ENCODE data around the gene MYO16. TPM values are rescaled to one million over a fixed set of nuclear protein-coding genes. Genes with fewer than 3 reads are reported as not detected.

The MYO16 gene
- total and polyA plus RNA-seq, 2 of the 4 experiments (the other 2 are of a cell fraction), result under 0.01 to 0.03 TPM

DNA sequence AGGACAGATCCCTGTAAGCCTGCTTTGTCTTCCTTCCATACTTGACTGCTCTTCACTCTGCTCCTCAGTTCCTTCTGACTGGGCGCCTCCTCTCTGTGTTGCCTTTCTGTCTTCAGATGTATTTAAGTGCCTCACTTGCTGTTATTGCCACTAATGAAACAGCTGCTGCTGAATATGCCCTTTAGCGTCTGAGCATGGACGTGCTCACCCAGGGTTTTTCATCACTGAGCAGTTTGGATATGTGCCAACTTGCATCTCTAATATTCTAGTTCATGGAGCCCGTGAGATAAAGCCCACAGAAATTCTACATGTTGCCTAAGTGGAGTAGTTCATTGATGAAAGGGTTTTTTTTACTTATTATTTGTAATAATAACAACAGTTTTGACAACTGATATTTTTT lies 198.2 kb downstream of the MYO16 start:
- H4K20me1 ChIP-seq (ENCODE audit: insufficient read depth, low read length), result no peaks in the 10 kb centered on the region
- H3K9ac ChIP-seq (ENCODE audit: low read depth, low read length), result no peak overlapping the region
- CTCF ChIA-PET, result no interaction called here
- no peak overlapping the region for H4K8ac ChIP-seq (ENCODE audit: low read depth in 2 of 2, low read length in 2 of 2)
- no peaks in the 10 kb centered on the region for H3K9me3 ChIP-seq (ENCODE audit: control insufficient read depth, insufficient read depth, low read length)
- no peak overlapping the region for H3K18ac ChIP-seq (ENCODE audit: low read depth, low read length)
- H3K4me3 ChIP-seq (ENCODE audit: insufficient read depth, low read depth, low read length), result no peak overlapping the region
- no peak overlapping the region for H2BK120ac ChIP-seq (ENCODE audit: low read depth, low read length)
- dilution Hi-C loops (cut with HindIII; ENCODE audit: low sequenced_read_pairs, unreplicated experiment) (no loop called here), in situ Hi-C loops (cut with MboI; ENCODE audit: low sequenced_read_pairs) (no loop called here), intact Hi-C loops (cut with micrococcal nuclease) (no loop called here)
- no TSS peak for BruUV-seq (replicated peaks)
- H4K91ac ChIP-seq (ENCODE audit: insufficient read depth, low read depth, low read length), result no peak overlapping the region
- no peaks in the 10 kb centered on the region for H3K9me1 ChIP-seq (ENCODE audit: insufficient read depth, low read length)
- H3K56ac ChIP-seq (ENCODE audit: extremely low read depth, insufficient read depth, low read length), result no peak overlapping the region
- no peaks in the 10 kb centered on the region for H3K4me1 ChIP-seq (ENCODE audit: control insufficient read depth, insufficient read depth, low read length)
- no peaks in the 10 kb centered on the region for H3K27me3 ChIP-seq (ENCODE audit: control insufficient read depth, insufficient read depth, low read length)
- no peak overlapping the region for H3K4ac ChIP-seq (ENCODE audit: low read depth, low read length)
- no peak overlapping the region for H4K5ac ChIP-seq (ENCODE audit: low read depth, low read length)
- H3K79me1 ChIP-seq (ENCODE audit: low read depth in 1 of 2, low read length in 2 of 2), result no peaks in the 10 kb centered on the region
- no peak overlapping the region for H3K23ac ChIP-seq (ENCODE audit: low read depth, low read length)
- WGBS, 2 experiments (ENCODE audit: extremely low coverage in 2 of 2, insufficient read length in 1 of 2), result 83% methylated on average over 1 of the region's 4 CpGs; no CpG with 5 or more reads in 1 of the 2 experiments
- no peak overlapping the region for H3K4me2 ChIP-seq (ENCODE audit: low read depth, low read length)
- TF ChIP-seq BHLHE40 (IDR thresholded peaks at IDR 0.05; ENCODE audit: low read depth, low read length), result no peak
- TF ChIP-seq RAD21 (IDR thresholded peaks at IDR 0.05; ENCODE audit: low read length), result no peak
- no peak for TF ChIP-seq RCOR1 (IDR thresholded peaks at IDR 0.05; ENCODE audit: insufficient replicate concordance, low read length)
- no peak for TF ChIP-seq MAFK (IDR thresholded peaks at IDR 0.05; ENCODE audit: low read depth, low read length)
- no peak for TF ChIP-seq NFE2L2 (IDR thresholded peaks at IDR 0.05; ENCODE audit: low read depth, low read length)
- no peak for TF ChIP-seq CHD1 (IDR thresholded peaks at IDR 0.05; ENCODE audit: low read depth, low read length)
- TF ChIP-seq POLR2A (IDR thresholded peaks at IDR 0.05; ENCODE audit: low read depth, low read length), result no peak
- no peak for TF ChIP-seq FOS (IDR thresholded peaks at IDR 0.05; ENCODE audit: low read depth, low read length)
- TF ChIP-seq MXI1 (IDR thresholded peaks at IDR 0.05; ENCODE audit: borderline replicate concordance, low read depth, low read length), result no peak
- TF ChIP-seq, protein P1, sequence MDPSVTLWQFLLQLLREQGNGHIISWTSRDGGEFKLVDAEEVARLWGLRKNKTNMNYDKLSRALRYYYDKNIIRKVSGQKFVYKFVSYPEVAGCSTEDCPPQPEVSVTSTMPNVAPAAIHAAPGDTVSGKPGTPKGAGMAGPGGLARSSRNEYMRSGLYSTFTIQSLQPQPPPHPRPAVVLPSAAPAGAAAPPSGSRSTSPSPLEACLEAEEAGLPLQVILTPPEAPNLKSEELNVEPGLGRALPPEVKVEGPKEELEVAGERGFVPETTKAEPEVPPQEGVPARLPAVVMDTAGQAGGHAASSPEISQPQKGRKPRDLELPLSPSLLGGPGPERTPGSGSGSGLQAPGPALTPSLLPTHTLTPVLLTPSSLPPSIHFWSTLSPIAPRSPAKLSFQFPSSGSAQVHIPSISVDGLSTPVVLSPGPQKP (IDR thresholded peaks at IDR 0.05; ENCODE audit: borderline replicate concordance, low read depth, low read length), result no peak
- TF ChIP-seq MAZ (IDR thresholded peaks at IDR 0.05; ENCODE audit: borderline replicate concordance, low read depth, low read length), result no peak
- no peak for TF ChIP-seq RFX5 (IDR thresholded peaks at IDR 0.05; ENCODE audit: low read depth, low read length)
- TF ChIP-seq, protein P2, sequence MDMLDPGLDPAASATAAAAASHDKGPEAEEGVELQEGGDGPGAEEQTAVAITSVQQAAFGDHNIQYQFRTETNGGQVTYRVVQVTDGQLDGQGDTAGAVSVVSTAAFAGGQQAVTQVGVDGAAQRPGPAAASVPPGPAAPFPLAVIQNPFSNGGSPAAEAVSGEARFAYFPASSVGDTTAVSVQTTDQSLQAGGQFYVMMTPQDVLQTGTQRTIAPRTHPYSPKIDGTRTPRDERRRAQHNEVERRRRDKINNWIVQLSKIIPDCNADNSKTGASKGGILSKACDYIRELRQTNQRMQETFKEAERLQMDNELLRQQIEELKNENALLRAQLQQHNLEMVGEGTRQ (IDR thresholded peaks at IDR 0.05; ENCODE audit: low read depth, low read length), result no peak
- H2BK20ac ChIP-seq (ENCODE audit: low read depth, low read length), result no peak overlapping the region
- H3K36me3 ChIP-seq (ENCODE audit: control insufficient read depth, insufficient read depth, low read length), result no peaks in the 10 kb centered on the region
- H2BK5ac ChIP-seq (ENCODE audit: low read depth, low read length, poor library complexity, severe bottlenecking), result no peak overlapping the region
- ATAC-seq (ENCODE audit: low read depth) (no peak), DNase-seq (no peak)
- no peak overlapping the region for H2AK9ac ChIP-seq (replicated peaks; ENCODE audit: low read depth, low read length, poor library complexity)
- no peak overlapping the region for H2AFZ ChIP-seq (replicated peaks; ENCODE audit: low read length, poor library complexity)
- POLR2A ChIA-PET (ENCODE audit: unreplicated experiment), result no interaction called here
- H3K14ac ChIP-seq (replicated peaks; ENCODE audit: low read depth, low read length), result no peak overlapping the region
- no peak overlapping the region for H2AK5ac ChIP-seq (ENCODE audit: low read depth, low read length)
- no peak overlapping the region for H3K27ac ChIP-seq (ENCODE audit: insufficient read depth, low read length)
- no peak overlapping the region for H2BK15ac ChIP-seq (ENCODE audit: low read depth, low read length)
